ENCODE data around the gene ZNF488. TPM values are rescaled to one million over a fixed set of nuclear protein-coding genes. Genes with fewer than 3 reads are reported as not detected.

ZNF488 gene
- polyA plus RNA-seq, 1 of the 3 experiments (the other 2 are of a cell fraction), result 0.59 TPM

GRCh38 chr10:47334466-47335295 lies 49.4 kb downstream of the ZNF488 start:
- H3K4me1 ChIP-seq (ENCODE audit: control insufficient read depth in 1 of 2, insufficient read depth in 2 of 2, low read depth in 1 of 2, low read length in 1 of 2), result peaks cover 0 to 8% of the 10 kb centered on the region in 2 experiments; a peak in 1 of 4 replicates
- no peak overlapping the region for H2AFZ ChIP-seq (ENCODE audit: low read depth)
- no peak overlapping the region for H3K27ac ChIP-seq (ENCODE audit: low read depth in 2 of 2, low read length in 1 of 2)
- H4K20me1 ChIP-seq (ENCODE audit: insufficient read depth), result no peaks in the 10 kb centered on the region
- no peaks in the 10 kb centered on the region for H3K36me3 ChIP-seq (replicated peaks in 1 of 2; ENCODE audit: control insufficient read depth in 1 of 2, insufficient read depth in 2 of 2, low read length in 1 of 2)
- H3K27me3 ChIP-seq (ENCODE audit: insufficient read depth), result peaks cover 23% of the 10 kb centered on the region; the same call in 1 of the 2 replicates
- H3K4me2 ChIP-seq, result no peak overlapping the region
- no peak for DNase-seq
- H3K4me3 ChIP-seq (ENCODE audit: low read depth in 2 of 2, low read length in 1 of 2), result no peak overlapping the region
- WGBS (ENCODE audit: low lambda C conversion rate), result 58% methylated on average over 7 of the region's 8 CpGs
- H3K79me2 ChIP-seq (ENCODE audit: insufficient read depth), result no peaks in the 10 kb centered on the region
- H3F3A ChIP-seq (replicated peaks; ENCODE audit: insufficient read depth), result no peaks in the 10 kb centered on the region
- no peaks in the 10 kb centered on the region for H3K9me2 ChIP-seq
- ChIA-PET POLR2A (no interaction called here), CTCF (no interaction called here)
- no peaks in the 10 kb centered on the region for H3K9me3 ChIP-seq
- H3K9ac ChIP-seq, result no peak overlapping the region
- TF ChIP-seq FOXM1 (IDR thresholded peaks at IDR 0.05; ENCODE audit: low read depth) (no peak), FOXJ3 (CRISPR knock-in tag; IDR thresholded peaks at IDR 0.05) (no peak), SMC3 (IDR thresholded peaks at IDR 0.05; ENCODE audit: low read depth, low read length) (no peak), TCF12 (IDR thresholded peaks at IDR 0.05) (no peak), GATA2 (CRISPR knock-in tag; IDR thresholded peaks at IDR 0.05) (no peak), SIN3A (IDR thresholded peaks at IDR 0.05; ENCODE audit: borderline replicate concordance, low read depth, low read length) (no peak), ZBTB33 (IDR thresholded peaks at IDR 0.05; ENCODE audit: borderline replicate concordance, low read depth) (no peak), GABPA (IDR thresholded peaks at IDR 0.05; ENCODE audit: low read depth) (no peak), NRF1 (IDR thresholded peaks at IDR 0.05; ENCODE audit: low read depth, low read length) (no peak), EZH2phosphoT487 (IDR thresholded peaks at IDR 0.05; ENCODE audit: borderline replicate concordance, low read depth) (no peak), RFX5 (IDR thresholded peaks at IDR 0.05; ENCODE audit: low read length) (no peak), EP300 (IDR thresholded peaks at IDR 0.05; ENCODE audit: borderline replicate concordance in 1 of 2, low read depth in 1 of 2, low read length in 1 of 2) (no peak), RXRA (IDR thresholded peaks at IDR 0.05; ENCODE audit: borderline replicate concordance, low read depth) (no peak), YY1 (IDR thresholded peaks at IDR 0.05; ENCODE audit: low read depth) (no peak), POLR2AphosphoS5 (IDR thresholded peaks at IDR 0.05; ENCODE audit: low read depth, low read length) (no peak), RCOR1 (IDR thresholded peaks at IDR 0.05; ENCODE audit: low read length) (no peak)
- TF ChIP-seq, protein P1, sequence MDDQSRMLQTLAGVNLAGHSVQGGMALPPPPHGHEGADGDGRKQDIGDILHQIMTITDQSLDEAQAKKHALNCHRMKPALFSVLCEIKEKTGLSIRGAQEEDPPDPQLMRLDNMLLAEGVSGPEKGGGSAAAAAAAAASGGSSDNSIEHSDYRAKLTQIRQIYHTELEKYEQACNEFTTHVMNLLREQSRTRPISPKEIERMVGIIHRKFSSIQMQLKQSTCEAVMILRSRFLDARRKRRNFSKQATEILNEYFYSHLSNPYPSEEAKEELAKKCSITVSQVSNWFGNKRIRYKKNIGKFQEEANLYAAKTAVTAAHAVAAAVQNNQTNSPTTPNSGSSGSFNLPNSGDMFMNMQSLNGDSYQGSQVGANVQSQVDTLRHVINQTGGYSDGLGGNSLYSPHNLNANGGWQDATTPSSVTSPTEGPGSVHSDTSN (IDR thresholded peaks at IDR 0.05), result no peak
- TF ChIP-seq, protein P2, sequence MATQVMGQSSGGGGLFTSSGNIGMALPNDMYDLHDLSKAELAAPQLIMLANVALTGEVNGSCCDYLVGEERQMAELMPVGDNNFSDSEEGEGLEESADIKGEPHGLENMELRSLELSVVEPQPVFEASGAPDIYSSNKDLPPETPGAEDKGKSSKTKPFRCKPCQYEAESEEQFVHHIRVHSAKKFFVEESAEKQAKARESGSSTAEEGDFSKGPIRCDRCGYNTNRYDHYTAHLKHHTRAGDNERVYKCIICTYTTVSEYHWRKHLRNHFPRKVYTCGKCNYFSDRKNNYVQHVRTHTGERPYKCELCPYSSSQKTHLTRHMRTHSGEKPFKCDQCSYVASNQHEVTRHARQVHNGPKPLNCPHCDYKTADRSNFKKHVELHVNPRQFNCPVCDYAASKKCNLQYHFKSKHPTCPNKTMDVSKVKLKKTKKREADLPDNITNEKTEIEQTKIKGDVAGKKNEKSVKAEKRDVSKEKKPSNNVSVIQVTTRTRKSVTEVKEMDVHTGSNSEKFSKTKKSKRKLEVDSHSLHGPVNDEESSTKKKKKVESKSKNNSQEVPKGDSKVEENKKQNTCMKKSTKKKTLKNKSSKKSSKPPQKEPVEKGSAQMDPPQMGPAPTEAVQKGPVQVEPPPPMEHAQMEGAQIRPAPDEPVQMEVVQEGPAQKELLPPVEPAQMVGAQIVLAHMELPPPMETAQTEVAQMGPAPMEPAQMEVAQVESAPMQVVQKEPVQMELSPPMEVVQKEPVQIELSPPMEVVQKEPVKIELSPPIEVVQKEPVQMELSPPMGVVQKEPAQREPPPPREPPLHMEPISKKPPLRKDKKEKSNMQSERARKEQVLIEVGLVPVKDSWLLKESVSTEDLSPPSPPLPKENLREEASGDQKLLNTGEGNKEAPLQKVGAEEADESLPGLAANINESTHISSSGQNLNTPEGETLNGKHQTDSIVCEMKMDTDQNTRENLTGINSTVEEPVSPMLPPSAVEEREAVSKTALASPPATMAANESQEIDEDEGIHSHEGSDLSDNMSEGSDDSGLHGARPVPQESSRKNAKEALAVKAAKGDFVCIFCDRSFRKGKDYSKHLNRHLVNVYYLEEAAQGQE (IDR thresholded peaks at IDR 0.05; ENCODE audit: low read depth, low read length), result no peak
- TF ChIP-seq, protein P3, sequence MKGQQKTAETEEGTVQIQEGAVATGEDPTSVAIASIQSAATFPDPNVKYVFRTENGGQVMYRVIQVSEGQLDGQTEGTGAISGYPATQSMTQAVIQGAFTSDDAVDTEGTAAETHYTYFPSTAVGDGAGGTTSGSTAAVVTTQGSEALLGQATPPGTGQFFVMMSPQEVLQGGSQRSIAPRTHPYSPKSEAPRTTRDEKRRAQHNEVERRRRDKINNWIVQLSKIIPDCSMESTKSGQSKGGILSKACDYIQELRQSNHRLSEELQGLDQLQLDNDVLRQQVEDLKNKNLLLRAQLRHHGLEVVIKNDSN (IDR thresholded peaks at IDR 0.05; ENCODE audit: borderline replicate concordance, low read depth), result no peak
